Measurements from ENCODE around the gene ATG14.

Gene ATG14

DNA sequence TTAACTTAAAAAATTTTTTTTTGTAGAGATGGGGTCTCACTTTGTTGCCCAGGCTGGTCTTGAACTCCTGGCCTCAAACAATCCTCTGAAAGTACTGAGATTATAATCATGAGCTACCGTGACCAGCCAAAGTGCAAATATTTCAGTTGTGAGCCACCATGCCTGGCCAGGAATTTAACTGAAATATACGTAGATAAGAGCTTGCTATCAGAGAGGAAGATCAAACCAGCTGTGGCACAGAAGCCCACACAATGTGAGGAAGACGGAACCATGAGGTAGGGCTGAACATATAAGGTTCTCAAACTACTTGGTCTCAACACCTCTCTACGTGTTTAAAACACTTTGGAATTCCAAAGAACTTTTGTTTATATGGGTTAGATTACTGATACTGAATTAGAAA, 29.1 kb downstream of the ATG14 start:
- DNase-seq = no peak
- Histone ChIP-seq H4K91ac (ENCODE audit: low read length) (no peak overlapping the region), H3K27ac (ENCODE audit: low read length, poor library complexity, severe bottlenecking) (no peak overlapping the region), H3K9ac (ENCODE audit: low read length) (no peak overlapping the region), H2BK12ac (ENCODE audit: low read length in 2 of 2) (no peak overlapping the region), H2BK15ac (ENCODE audit: low read depth, poor library complexity, severe bottlenecking) (no peak overlapping the region), H3K27me3 (ENCODE audit: control insufficient read depth in 1 of 2, insufficient read depth in 1 of 2, low read length in 2 of 2) (no peaks in the 10 kb centered on the region), H3K79me1 (replicated peaks; ENCODE audit: low read length, poor library complexity, severe bottlenecking) (peaks cover 8% of the 10 kb centered on the region), H3K4ac (ENCODE audit: low read depth in 1 of 2, low read length in 2 of 2) (no peak overlapping the region), H3K4me1 (ENCODE audit: control insufficient read depth, insufficient read depth, low read depth, low read length) (peaks cover 8% of the 10 kb centered on the region), H3K4me3 (ENCODE audit: insufficient read depth in 1 of 2, low read depth in 1 of 2, low read length in 2 of 2) (no peak overlapping the region), H2AFZ (ENCODE audit: low read depth, low read length) (no peak overlapping the region), H3K36me3 (ENCODE audit: control insufficient read depth in 1 of 2, insufficient read depth in 2 of 2, low read depth in 1 of 2, low read length in 2 of 2) (peaks cover 18 to 90% of the 10 kb centered on the region in 2 experiments), H3K14ac (ENCODE audit: low read length in 2 of 2) (no peak overlapping the region), H2AK5ac (ENCODE audit: low read length, severe bottlenecking) (no peak overlapping the region), H3K23ac (ENCODE audit: low read length in 2 of 2) (no peak overlapping the region), H3K4me2 (ENCODE audit: low read length, poor library complexity, severe bottlenecking) (no peak overlapping the region), H3K18ac (ENCODE audit: low read depth in 1 of 2, low read length in 2 of 2) (no peak overlapping the region), H3K9me3 (ENCODE audit: control insufficient read depth, low read length) (no peaks in the 10 kb centered on the region), H2BK120ac (ENCODE audit: low read depth, low read length) (no peak overlapping the region), H4K8ac (ENCODE audit: low read length) (no peak overlapping the region), H2BK5ac (ENCODE audit: low read depth, low read length, poor library complexity, severe bottlenecking) (no peak overlapping the region)
- 52% methylated on average over 2 of the region's 4 CpGs for WGBS

DNA sequence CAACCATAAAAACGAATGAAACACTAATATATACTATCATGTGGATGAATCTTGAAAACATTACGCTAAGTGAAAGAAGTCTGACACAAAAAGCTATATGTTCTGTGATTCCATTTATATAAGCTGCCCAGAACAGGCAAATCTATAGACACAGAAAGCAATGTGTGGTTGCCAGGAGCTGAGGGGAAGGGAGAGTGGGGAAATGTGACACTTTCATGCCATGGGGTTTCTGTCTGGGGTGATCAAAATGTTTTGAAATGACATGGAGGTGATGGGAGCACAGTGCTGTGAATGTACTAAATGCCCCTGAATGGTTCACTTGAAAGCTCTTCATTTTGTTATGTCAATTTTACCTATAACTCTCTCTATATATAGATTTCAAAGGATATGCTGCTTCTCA, 30.1 kb downstream of the ATG14 start:
- no peaks in the 10 kb centered on the region for H3K9me3 ChIP-seq (ENCODE audit: control insufficient read depth, low read length)
- H2BK15ac ChIP-seq (ENCODE audit: low read depth, poor library complexity, severe bottlenecking) = no peak overlapping the region
- peaks cover 7% of the 10 kb centered on the region for H3K79me1 ChIP-seq (replicated peaks; ENCODE audit: low read length, poor library complexity, severe bottlenecking)
- H3K18ac ChIP-seq (ENCODE audit: low read depth in 1 of 2, low read length in 2 of 2) = no peak overlapping the region
- H3K4me3 ChIP-seq (ENCODE audit: insufficient read depth in 1 of 2, low read depth in 1 of 2, low read length in 2 of 2) = no peak overlapping the region
- no peak overlapping the region for H2BK120ac ChIP-seq (ENCODE audit: low read depth, low read length)
- no peak overlapping the region for H4K91ac ChIP-seq (ENCODE audit: low read length)
- H3K9ac ChIP-seq (ENCODE audit: low read length) = no peak overlapping the region
- H3K27ac ChIP-seq (ENCODE audit: low read length, poor library complexity, severe bottlenecking) = no peak overlapping the region
- no peak overlapping the region for H3K23ac ChIP-seq (ENCODE audit: low read length in 2 of 2)
- DNase-seq = no peak
- H2AK5ac ChIP-seq (ENCODE audit: low read length, severe bottlenecking) = no peak overlapping the region
- no peaks in the 10 kb centered on the region for H3K27me3 ChIP-seq (ENCODE audit: control insufficient read depth in 1 of 2, insufficient read depth in 1 of 2, low read length in 2 of 2)
- no peak overlapping the region for H2AFZ ChIP-seq (ENCODE audit: low read depth, low read length)
- H4K8ac ChIP-seq (ENCODE audit: low read length) = no peak overlapping the region
- H3K4ac ChIP-seq (ENCODE audit: low read depth in 1 of 2, low read length in 2 of 2) = no peak overlapping the region
- no peak overlapping the region for H2BK12ac ChIP-seq (ENCODE audit: low read length in 2 of 2)
- WGBS = no CpG with 5 or more reads among the region's 2 CpGs
- H3K4me1 ChIP-seq (ENCODE audit: control insufficient read depth, insufficient read depth, low read depth, low read length) = peaks cover 8% of the 10 kb centered on the region
- no peak overlapping the region for H3K4me2 ChIP-seq (ENCODE audit: low read length, poor library complexity, severe bottlenecking)
- H3K36me3 ChIP-seq (ENCODE audit: control insufficient read depth in 1 of 2, insufficient read depth in 2 of 2, low read depth in 1 of 2, low read length in 2 of 2) = peaks cover 19 to 89% of the 10 kb centered on the region in 2 experiments
- no peak overlapping the region for H2BK5ac ChIP-seq (ENCODE audit: low read depth, low read length, poor library complexity, severe bottlenecking)
- H3K14ac ChIP-seq (ENCODE audit: low read length in 2 of 2) = no peak overlapping the region

DNA sequence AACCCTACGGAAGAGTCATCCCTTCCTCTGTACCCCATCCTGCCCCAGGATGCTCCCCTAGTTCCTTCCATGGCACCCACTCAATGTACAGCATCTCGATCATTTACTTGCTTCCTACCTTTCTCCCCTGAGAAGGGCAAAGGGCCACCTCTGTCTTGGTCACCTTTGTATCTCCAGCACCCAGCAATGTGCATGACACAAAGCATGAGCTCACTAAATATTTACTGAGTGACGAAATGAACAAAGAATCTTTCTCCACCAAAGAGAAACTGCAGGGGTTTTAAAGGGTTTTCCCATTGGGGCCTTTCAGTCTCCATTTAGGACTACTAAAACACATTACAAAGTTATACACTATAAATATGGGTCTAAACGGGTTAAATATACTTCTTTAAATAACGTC, 30.6 kb downstream of the ATG14 start:
- Histone ChIP-seq H2AK5ac (ENCODE audit: low read length, severe bottlenecking) (no peak overlapping the region), H3K18ac (ENCODE audit: low read depth in 1 of 2, low read length in 2 of 2) (no peak overlapping the region), H3K36me3 (ENCODE audit: control insufficient read depth in 1 of 2, insufficient read depth in 2 of 2, low read depth in 1 of 2, low read length in 2 of 2) (peaks cover 19 to 89% of the 10 kb centered on the region in 2 experiments), H2BK12ac (ENCODE audit: low read length in 2 of 2) (no peak overlapping the region), H3K4ac (ENCODE audit: low read depth in 1 of 2, low read length in 2 of 2) (no peak overlapping the region), H3K27me3 (ENCODE audit: control insufficient read depth in 1 of 2, insufficient read depth in 1 of 2, low read length in 2 of 2) (no peaks in the 10 kb centered on the region), H3K4me3 (ENCODE audit: insufficient read depth in 1 of 2, low read depth in 1 of 2, low read length in 2 of 2) (no peak overlapping the region), H2AFZ (ENCODE audit: low read depth, low read length) (no peak overlapping the region), H3K9me3 (ENCODE audit: control insufficient read depth, low read length) (no peaks in the 10 kb centered on the region), H3K79me1 (replicated peaks; ENCODE audit: low read length, poor library complexity, severe bottlenecking) (peaks cover 4% of the 10 kb centered on the region), H3K9ac (ENCODE audit: low read length) (no peak overlapping the region), H2BK5ac (ENCODE audit: low read depth, low read length, poor library complexity, severe bottlenecking) (no peak overlapping the region), H2BK120ac (ENCODE audit: low read depth, low read length) (no peak overlapping the region), H2BK15ac (ENCODE audit: low read depth, poor library complexity, severe bottlenecking) (no peak overlapping the region), H3K14ac (ENCODE audit: low read length in 2 of 2) (no peak overlapping the region), H3K4me2 (ENCODE audit: low read length, poor library complexity, severe bottlenecking) (no peak overlapping the region), H4K8ac (ENCODE audit: low read length) (no peak overlapping the region), H3K23ac (ENCODE audit: low read length in 2 of 2) (no peak overlapping the region), H3K4me1 (ENCODE audit: control insufficient read depth, insufficient read depth, low read depth, low read length) (peaks cover 8% of the 10 kb centered on the region), H4K91ac (ENCODE audit: low read length) (no peak overlapping the region), H3K27ac (ENCODE audit: low read length, poor library complexity, severe bottlenecking) (no peak overlapping the region)
- DNase-seq = no peak
- WGBS = 94% methylated on average over 3 of the region's 5 CpGs

DNA sequence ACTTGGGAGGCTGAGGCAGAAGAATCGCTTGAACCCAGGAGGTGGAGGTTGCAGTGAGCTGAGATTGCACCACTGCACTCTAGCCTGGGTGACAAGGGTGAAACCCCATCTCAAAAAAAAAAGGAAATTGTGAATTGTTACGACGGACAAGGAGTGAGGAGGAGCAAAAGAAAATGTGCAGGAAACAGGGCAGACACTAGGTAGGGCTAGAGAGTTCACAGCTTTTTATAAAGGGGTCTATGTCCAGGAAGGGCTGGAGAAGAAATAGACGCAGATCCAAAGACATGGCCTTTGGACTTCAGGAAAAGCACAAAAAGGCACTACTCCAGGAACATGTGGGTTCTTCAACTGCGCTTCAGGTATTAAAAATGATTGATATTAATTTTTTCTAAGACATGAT, 34.4 kb downstream of the ATG14 start:
- Histone ChIP-seq H2BK120ac (ENCODE audit: low read depth, low read length) (no peak overlapping the region), H2AFZ (ENCODE audit: low read depth, low read length) (no peak overlapping the region), H3K36me3 (ENCODE audit: control insufficient read depth in 1 of 2, insufficient read depth in 2 of 2, low read depth in 1 of 2, low read length in 2 of 2) (peaks cover 23 to 81% of the 10 kb centered on the region in 2 experiments), H2BK12ac (ENCODE audit: low read length in 2 of 2) (no peak overlapping the region), H3K4me2 (ENCODE audit: low read length, poor library complexity, severe bottlenecking) (no peak overlapping the region), H3K27ac (ENCODE audit: low read length, poor library complexity, severe bottlenecking) (no peak overlapping the region), H3K79me1 (replicated peaks; ENCODE audit: low read length, poor library complexity, severe bottlenecking) (peaks cover 4% of the 10 kb centered on the region), H4K8ac (ENCODE audit: low read length) (no peak overlapping the region), H3K9ac (ENCODE audit: low read length) (no peak overlapping the region), H2BK5ac (ENCODE audit: low read depth, low read length, poor library complexity, severe bottlenecking) (no peak overlapping the region), H3K4me1 (ENCODE audit: control insufficient read depth, insufficient read depth, low read depth, low read length) (peaks cover 2% of the 10 kb centered on the region), H2AK5ac (ENCODE audit: low read length, severe bottlenecking) (no peak overlapping the region), H3K27me3 (ENCODE audit: control insufficient read depth in 1 of 2, insufficient read depth in 1 of 2, low read length in 2 of 2) (no peaks in the 10 kb centered on the region), H4K91ac (ENCODE audit: low read length) (no peak overlapping the region), H3K4me3 (ENCODE audit: insufficient read depth in 1 of 2, low read depth in 1 of 2, low read length in 2 of 2) (no peak overlapping the region), H3K4ac (ENCODE audit: low read depth in 1 of 2, low read length in 2 of 2) (no peak overlapping the region), H3K9me3 (ENCODE audit: control insufficient read depth, low read length) (no peaks in the 10 kb centered on the region), H2BK15ac (ENCODE audit: low read depth, poor library complexity, severe bottlenecking) (no peak overlapping the region), H3K14ac (ENCODE audit: low read length in 2 of 2) (no peak overlapping the region), H3K18ac (ENCODE audit: low read depth in 1 of 2, low read length in 2 of 2) (no peak overlapping the region), H3K23ac (ENCODE audit: low read length in 2 of 2) (no peak overlapping the region)
- WGBS = 98% methylated on average over 4 of the region's 5 CpGs
- DNase-seq = no peak
